HFFc6 (cell line): ENCODE results near the gene TAAR9. TPM values are rescaled to one million over a fixed set of nuclear protein-coding genes. Genes with fewer than 3 reads are reported as not detected.

Experiments used
- DNase-seq: peaks from one replicate; pipeline ENCODE4 v3.0.0-alpha.2; 2018
- H3K27ac Mint-ChIP-seq: 2 replicates; pipeline ENCODE4 v1.8.0; 2020; ENCODE audit warnings: mild to moderate bottlenecking, mixed read lengths
- H3K27me3 Mint-ChIP-seq: 2 replicates; pipeline ENCODE4 v1.8.0; 2021; ENCODE audit warnings: mild to moderate bottlenecking, moderate library complexity, mixed read lengths; ENCODE audit not compliant: insufficient read depth
- H3K36me3 Mint-ChIP-seq: 2 replicates; pipeline ENCODE4 v1.8.0; 2021; ENCODE audit warnings: low read depth, mixed read lengths
- H3K4me1 Mint-ChIP-seq: 2 replicates; pipeline ENCODE4 v1.8.0; 2020; ENCODE audit warnings: low read depth, mixed read lengths
- H3K4me3 Mint-ChIP-seq: 2 replicates; pipeline ENCODE4 v1.8.0; 2020; ENCODE audit warnings: mild to moderate bottlenecking, moderate library complexity, mixed read lengths
- H3K9me3 Mint-ChIP-seq: 2 replicates; pipeline ENCODE4 v1.8.0; 2020; ENCODE audit warnings: mild to moderate bottlenecking, mixed read lengths
- long read RNA-seq: library from polyadenylated mRNA; unstranded; transcript quantifications from one replicate; pipeline ENCODE4 v2.0.0, GENCODE V29; 2019
- total RNA-seq, 6 experiments: library from RNA; stranded (reverse); fragmentation: NEBNext Ultra II Directional; extraction: Animal tissue kit (Norgen Biotek cat#: 25700); gene quantifications; 2 replicates in 1 of 6; 3 replicates in 5 of 6; pipeline ENCODE4 v1.2.3, GENCODE V29; 2021
- TF ChIP-seq, protein P1 (sequence below): fragments of 200-600 bp; sonication (generic); IDR thresholded peaks from 2 replicates; pipeline ENCODE4 v1.5.0; 2021; ENCODE audit warnings: antibody characterized with exemption, mild to moderate bottlenecking

Gene TAAR9, protein sequence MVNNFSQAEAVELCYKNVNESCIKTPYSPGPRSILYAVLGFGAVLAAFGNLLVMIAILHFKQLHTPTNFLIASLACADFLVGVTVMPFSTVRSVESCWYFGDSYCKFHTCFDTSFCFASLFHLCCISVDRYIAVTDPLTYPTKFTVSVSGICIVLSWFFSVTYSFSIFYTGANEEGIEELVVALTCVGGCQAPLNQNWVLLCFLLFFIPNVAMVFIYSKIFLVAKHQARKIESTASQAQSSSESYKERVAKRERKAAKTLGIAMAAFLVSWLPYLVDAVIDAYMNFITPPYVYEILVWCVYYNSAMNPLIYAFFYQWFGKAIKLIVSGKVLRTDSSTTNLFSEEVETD
- not detected for total RNA-seq
- long read RNA-seq, result 0 reads

DNA sequence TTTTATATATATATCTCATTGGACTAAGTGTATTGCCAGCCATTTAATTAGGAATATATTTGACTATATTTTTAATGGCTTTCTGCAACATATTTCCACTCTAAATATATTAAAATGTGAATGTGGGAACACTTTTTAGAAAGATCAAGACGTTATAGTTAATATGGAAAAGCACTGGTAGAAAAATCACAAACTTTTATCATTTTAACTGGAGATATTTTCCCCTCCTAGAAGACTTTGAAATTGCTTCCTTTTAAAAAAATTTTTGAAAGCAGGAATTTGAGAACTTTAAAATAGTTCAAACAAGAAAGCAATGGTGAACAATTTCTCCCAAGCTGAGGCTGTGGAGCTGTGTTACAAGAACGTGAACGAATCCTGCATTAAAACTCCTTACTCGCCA, at the start of gene TAAR9:
Gene TAAR9, plus strand, starts transcription at position 301 of the 400 bp plus-strand sequence. Its CDS starts 13 bp downstream, at position 314.
- DNase-seq, result no peak
- H3K27ac Mint-ChIP-seq, result no peak within 1 kb of the TSS
- H3K27me3 Mint-ChIP-seq, result peaks cover 16% of the 10 kb centered on the region
- TF ChIP-seq, protein P1, sequence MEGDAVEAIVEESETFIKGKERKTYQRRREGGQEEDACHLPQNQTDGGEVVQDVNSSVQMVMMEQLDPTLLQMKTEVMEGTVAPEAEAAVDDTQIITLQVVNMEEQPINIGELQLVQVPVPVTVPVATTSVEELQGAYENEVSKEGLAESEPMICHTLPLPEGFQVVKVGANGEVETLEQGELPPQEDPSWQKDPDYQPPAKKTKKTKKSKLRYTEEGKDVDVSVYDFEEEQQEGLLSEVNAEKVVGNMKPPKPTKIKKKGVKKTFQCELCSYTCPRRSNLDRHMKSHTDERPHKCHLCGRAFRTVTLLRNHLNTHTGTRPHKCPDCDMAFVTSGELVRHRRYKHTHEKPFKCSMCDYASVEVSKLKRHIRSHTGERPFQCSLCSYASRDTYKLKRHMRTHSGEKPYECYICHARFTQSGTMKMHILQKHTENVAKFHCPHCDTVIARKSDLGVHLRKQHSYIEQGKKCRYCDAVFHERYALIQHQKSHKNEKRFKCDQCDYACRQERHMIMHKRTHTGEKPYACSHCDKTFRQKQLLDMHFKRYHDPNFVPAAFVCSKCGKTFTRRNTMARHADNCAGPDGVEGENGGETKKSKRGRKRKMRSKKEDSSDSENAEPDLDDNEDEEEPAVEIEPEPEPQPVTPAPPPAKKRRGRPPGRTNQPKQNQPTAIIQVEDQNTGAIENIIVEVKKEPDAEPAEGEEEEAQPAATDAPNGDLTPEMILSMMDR, result no peak
- no peak within 1 kb of the TSS for H3K4me3 Mint-ChIP-seq
- peaks cover 7% of the 10 kb centered on the region for H3K36me3 Mint-ChIP-seq
- H3K9me3 Mint-ChIP-seq, result peaks cover 5% of the 10 kb centered on the region
- H3K4me1 Mint-ChIP-seq, result no peaks in the 10 kb centered on the region

DNA sequence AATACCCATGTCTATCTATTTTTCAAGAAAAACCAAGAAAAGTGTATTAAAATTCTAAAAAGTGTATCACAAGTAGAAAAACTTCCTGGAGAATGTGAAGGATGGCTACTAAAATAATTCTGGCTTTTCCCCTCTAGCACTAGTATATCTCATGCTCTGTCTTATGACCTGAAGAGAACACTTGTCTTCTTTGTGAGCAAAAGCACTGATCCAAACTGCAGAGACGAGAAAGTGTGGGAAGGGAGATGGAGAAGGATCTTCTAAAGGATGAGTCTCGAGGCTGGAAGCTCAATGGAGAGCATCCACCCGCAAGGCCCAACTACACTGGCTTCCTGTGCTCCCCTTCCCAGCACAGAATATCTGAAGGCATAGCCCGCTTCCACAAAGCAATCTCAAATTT, 48.7 kb upstream of the TAAR9 start:
- no peak for DNase-seq
- H3K4me1 Mint-ChIP-seq, result peaks cover 16% of the 10 kb centered on the region
- no peaks in the 10 kb centered on the region for H3K27me3 Mint-ChIP-seq
- peaks cover 12% of the 10 kb centered on the region for H3K36me3 Mint-ChIP-seq
- H3K9me3 Mint-ChIP-seq, result no peaks in the 10 kb centered on the region
- peak overlapping the region; percentile 48 for H3K27ac Mint-ChIP-seq
- no peak overlapping the region for H3K4me3 Mint-ChIP-seq
- TF ChIP-seq, protein P1, result no peak

DNA sequence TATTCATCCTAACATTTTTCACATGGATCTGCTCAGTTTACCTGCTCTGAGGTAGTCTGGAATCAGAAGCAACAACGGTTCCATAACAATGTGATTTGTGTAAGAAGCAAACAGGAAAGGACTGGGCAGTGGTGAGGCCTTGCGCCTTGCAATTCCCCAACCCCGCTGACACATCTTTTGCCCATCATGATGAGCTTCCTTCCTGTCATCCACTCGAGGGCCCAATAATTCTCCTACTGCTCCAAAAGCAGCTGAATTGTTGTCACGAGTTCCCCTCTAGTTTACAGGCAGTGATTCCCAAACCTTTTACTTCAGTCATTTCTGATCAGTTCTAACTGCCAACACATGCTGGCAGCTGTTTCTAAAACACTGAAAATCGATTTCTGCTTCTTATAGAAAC, 48.1 kb upstream of the TAAR9 start:
- TF ChIP-seq, protein P1, result no peak
- no peaks in the 10 kb centered on the region for H3K9me3 Mint-ChIP-seq
- H3K4me1 Mint-ChIP-seq, result peaks cover 16% of the 10 kb centered on the region
- H3K27ac Mint-ChIP-seq, result peak overlapping the region; percentile 48; the same call in 1 of the 2 replicates
- H3K27me3 Mint-ChIP-seq, result no peaks in the 10 kb centered on the region
- peaks cover 18% of the 10 kb centered on the region for H3K36me3 Mint-ChIP-seq
- no peak overlapping the region for H3K4me3 Mint-ChIP-seq
- DNase-seq, result peak; percentile 21

DNA sequence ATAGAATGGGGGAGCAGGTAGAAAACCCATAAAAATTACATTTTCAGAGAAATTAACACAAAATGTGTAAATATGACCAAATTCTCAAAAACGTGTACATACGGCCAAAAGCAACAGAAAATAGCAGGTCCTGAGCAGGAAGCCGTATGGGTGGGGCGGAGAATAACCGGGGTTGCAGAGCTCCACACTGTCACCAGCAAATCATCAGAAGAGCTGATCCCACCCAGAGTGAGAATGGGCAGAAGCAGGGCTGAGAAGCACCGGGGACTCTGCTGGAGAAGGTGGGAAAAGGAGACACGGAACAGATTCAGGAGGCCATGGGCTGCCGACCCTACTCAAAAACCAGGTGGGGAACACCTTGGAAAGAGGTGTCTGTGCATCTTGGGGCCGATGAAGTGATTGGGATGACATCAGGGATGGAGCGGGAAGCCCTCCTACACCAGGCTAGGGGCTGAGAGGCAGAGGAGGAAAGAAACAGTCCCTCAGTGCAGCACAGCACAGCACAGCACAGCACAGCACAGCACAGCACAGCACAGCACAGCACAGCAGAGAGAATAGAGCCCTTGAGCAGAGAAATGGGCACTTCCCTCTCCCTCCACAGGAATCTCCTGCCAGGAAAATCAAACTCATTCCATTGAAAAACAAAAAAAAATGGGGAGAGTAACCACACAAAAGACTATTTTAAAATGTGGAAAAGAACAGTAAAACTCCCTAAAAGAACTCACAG, 47.4 kb upstream of the TAAR9 start:
- no peak for DNase-seq
- H3K36me3 Mint-ChIP-seq, result peaks cover 19% of the 10 kb centered on the region
- TF ChIP-seq, protein P1, result no peak
- H3K27ac Mint-ChIP-seq, result no peak overlapping the region
- no peaks in the 10 kb centered on the region for H3K27me3 Mint-ChIP-seq
- peaks cover 16% of the 10 kb centered on the region for H3K4me1 Mint-ChIP-seq
- no peak overlapping the region for H3K4me3 Mint-ChIP-seq
- H3K9me3 Mint-ChIP-seq, result no peaks in the 10 kb centered on the region

DNA sequence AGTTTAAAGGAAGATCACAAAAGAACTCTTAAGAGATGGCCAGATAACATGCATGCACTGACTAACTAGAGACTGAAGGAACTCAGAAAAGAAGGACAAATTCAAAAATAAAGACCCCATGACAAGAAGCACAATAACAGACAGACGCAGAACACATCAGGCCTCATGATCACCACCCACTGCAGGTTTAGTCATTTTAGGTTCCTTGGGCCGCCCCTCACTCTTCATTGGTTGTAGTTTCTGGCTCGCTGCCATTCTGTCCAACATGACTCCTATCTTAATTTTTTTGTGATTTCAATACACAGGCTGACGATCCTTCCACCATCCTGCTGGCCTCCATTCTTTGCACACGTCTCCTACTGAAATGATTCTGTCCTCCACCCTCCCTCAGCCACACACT, 46.8 kb upstream of the TAAR9 start:
- peak; percentile 16 for DNase-seq
- H3K4me3 Mint-ChIP-seq, result no peak overlapping the region
- TF ChIP-seq, protein P1, result no peak
- H3K27me3 Mint-ChIP-seq, result no peaks in the 10 kb centered on the region
- no peak overlapping the region for H3K27ac Mint-ChIP-seq
- H3K9me3 Mint-ChIP-seq, result no peaks in the 10 kb centered on the region
- H3K4me1 Mint-ChIP-seq, result peaks cover 21% of the 10 kb centered on the region
- H3K36me3 Mint-ChIP-seq, result peaks cover 19% of the 10 kb centered on the region
